Ishikawa (cell line): Measurements from ENCODE around the gene SETDB1.

ENCODE experiments used
- CEBPB ChIP-seq: IDR thresholded peaks from 2 replicates; pipeline ENCODE4 v1.6.1; 2012
- CREB1 ChIP-seq: IDR thresholded peaks from 2 replicates; pipeline ENCODE4 v1.6.1; 2012; ENCODE audit warnings: low read depth
- EGR1 ChIP-seq: IDR thresholded peaks from 2 replicates; pipeline ENCODE4 v1.6.1; 2012
- EP300 ChIP-seq: IDR thresholded peaks from 2 replicates; pipeline ENCODE4 v1.6.1; 2012; ENCODE audit warnings: borderline replicate concordance
- FOXM1 ChIP-seq: IDR thresholded peaks from 2 replicates; pipeline ENCODE4 v1.6.1; 2012; ENCODE audit warnings: low read depth, borderline replicate concordance
- RAD21 ChIP-seq: IDR thresholded peaks from 2 replicates; pipeline ENCODE4 v1.6.1; 2012; ENCODE audit warnings: low read depth
- TAF1 ChIP-seq: IDR thresholded peaks from 2 replicates; pipeline ENCODE4 v1.6.1; 2012; ENCODE audit warnings: low read depth, mild to moderate bottlenecking
- TCF12 ChIP-seq: IDR thresholded peaks from 2 replicates; pipeline ENCODE4 v1.6.1; 2012; ENCODE audit warnings: low read depth
- TEAD4 ChIP-seq: IDR thresholded peaks from 2 replicates; pipeline ENCODE4 v1.6.1; 2012
- YY1 ChIP-seq: IDR thresholded peaks from 2 replicates; pipeline ENCODE4 v1.6.1; 2012; ENCODE audit warnings: low read depth
- TF ChIP-seq, protein P1 (sequence below): IDR thresholded peaks from 2 replicates; pipeline ENCODE4 v1.6.1; 2012
- TF ChIP-seq, protein P2 (sequence below): IDR thresholded peaks from 2 replicates; pipeline ENCODE4 v1.6.1; 2012; ENCODE audit warnings: low read depth, mild to moderate bottlenecking

DNA sequence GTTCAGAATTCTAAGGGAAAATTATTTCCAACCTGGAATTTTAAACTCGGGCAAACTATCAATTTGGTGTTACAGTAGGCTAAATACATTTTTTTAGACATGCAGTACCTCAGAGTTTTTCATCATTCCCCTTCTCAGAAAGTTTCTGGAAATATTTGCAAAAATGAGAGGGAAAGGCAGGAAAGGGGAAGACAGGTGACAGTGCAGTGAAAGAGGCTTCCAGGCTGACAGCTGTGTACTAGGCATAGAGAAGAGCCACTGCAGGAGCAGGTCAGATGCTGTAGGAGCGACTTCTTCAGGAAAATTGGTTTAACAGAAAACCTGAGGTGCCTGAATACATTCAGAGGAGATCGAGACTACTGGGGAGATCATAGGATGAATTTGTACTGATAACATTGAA lies 28.5 kb downstream of the SETDB1 start:
- TF ChIP-seq YY1, result no peak
- no peak for TF ChIP-seq TEAD4
- TF ChIP-seq, protein P1, sequence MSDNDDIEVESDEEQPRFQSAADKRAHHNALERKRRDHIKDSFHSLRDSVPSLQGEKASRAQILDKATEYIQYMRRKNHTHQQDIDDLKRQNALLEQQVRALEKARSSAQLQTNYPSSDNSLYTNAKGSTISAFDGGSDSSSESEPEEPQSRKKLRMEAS, result no peak
- no peak for TF ChIP-seq CEBPB
- TF ChIP-seq EP300, result no peak
- no peak for TF ChIP-seq TAF1
- no peak for TF ChIP-seq RAD21
- TF ChIP-seq, protein P2, sequence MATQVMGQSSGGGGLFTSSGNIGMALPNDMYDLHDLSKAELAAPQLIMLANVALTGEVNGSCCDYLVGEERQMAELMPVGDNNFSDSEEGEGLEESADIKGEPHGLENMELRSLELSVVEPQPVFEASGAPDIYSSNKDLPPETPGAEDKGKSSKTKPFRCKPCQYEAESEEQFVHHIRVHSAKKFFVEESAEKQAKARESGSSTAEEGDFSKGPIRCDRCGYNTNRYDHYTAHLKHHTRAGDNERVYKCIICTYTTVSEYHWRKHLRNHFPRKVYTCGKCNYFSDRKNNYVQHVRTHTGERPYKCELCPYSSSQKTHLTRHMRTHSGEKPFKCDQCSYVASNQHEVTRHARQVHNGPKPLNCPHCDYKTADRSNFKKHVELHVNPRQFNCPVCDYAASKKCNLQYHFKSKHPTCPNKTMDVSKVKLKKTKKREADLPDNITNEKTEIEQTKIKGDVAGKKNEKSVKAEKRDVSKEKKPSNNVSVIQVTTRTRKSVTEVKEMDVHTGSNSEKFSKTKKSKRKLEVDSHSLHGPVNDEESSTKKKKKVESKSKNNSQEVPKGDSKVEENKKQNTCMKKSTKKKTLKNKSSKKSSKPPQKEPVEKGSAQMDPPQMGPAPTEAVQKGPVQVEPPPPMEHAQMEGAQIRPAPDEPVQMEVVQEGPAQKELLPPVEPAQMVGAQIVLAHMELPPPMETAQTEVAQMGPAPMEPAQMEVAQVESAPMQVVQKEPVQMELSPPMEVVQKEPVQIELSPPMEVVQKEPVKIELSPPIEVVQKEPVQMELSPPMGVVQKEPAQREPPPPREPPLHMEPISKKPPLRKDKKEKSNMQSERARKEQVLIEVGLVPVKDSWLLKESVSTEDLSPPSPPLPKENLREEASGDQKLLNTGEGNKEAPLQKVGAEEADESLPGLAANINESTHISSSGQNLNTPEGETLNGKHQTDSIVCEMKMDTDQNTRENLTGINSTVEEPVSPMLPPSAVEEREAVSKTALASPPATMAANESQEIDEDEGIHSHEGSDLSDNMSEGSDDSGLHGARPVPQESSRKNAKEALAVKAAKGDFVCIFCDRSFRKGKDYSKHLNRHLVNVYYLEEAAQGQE, result no peak
- TF ChIP-seq EGR1, result no peak
- TF ChIP-seq CREB1, result no peak
- no peak for TF ChIP-seq TCF12
- no peak for TF ChIP-seq FOXM1
